Hematopoietic multipotent progenitor cell treated with erythropoietin and hydrocortisone succinate and interleukin-3 and kit ligand, for 4 days (in vitro differentiated cells): ENCODE results near the gene AMELY.
A peak's percentile ranks its signal among the peaks of the same experiment; 100 is the strongest.
"Not testable (repeated sequence)": the region's sequence is repeated elsewhere in the genome, so short reads cannot be mapped to it uniquely, and the experiment has no call there.

Experiments used
- DNase-seq: peaks from one replicate; pipeline ENCODE4 v3.0.0-alpha.2; 2015

The AMELY gene, protein sequence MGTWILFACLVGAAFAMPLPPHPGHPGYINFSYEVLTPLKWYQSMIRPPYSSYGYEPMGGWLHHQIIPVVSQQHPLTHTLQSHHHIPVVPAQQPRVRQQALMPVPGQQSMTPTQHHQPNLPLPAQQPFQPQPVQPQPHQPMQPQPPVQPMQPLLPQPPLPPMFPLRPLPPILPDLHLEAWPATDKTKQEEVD

DNA sequence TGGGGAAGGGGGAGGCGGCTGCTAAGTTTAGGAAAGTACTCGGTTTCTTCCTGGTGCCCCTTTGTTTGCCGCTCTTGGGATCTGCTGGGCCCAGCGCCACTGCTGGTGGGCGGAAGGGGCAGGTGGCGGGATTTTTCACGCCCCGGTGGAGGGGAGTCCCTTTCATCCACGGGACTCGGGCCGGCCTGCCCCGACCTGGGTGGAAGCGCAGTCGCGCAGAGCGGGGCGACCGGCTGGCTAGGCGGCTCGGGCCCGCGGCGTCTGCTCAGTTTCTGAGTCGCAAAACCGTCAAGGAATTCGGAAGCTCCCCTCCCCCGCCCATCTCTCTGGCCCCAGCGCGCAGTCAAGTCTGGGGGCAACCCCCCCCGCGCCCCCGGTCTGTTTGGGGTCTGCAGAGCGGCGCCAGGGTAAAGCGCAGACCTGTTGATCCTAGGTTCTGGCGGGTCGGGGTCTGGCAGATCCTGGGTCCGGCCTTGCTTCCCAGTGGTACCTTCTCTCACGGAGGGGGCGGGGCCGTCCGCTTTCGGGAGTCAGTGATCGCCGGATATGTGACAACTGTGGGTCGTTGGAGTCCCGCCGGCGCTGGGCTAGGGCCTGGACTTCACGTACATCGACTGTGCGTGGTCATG lies at the start of gene AMELY:
AMELY (minus strand) TSS at position 500 of the 629 bp plus-strand sequence. CDS start 39,144 bp downstream, outside the sequence.
- DNase-seq, result no peak

DNA sequence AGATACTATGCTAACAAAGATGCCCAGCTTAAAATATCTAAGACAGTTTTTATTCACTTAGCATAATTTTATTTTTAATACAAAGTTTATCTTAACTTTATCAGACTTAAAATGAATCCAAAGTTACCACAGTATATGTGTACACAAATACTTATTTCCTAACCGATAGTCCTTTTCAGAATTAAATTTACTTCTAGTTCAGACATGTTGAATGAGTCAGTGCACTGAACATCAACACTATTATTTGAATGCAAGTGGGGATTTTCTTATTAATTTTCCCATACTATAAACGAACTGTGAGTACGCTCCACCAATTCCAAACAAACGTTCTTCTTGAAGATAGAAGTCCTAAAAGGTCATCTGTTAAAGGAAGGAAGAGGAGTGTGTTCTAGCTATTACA lies 38.4 kb upstream of the AMELY start:
- DNase-seq, result no peak

DNA sequence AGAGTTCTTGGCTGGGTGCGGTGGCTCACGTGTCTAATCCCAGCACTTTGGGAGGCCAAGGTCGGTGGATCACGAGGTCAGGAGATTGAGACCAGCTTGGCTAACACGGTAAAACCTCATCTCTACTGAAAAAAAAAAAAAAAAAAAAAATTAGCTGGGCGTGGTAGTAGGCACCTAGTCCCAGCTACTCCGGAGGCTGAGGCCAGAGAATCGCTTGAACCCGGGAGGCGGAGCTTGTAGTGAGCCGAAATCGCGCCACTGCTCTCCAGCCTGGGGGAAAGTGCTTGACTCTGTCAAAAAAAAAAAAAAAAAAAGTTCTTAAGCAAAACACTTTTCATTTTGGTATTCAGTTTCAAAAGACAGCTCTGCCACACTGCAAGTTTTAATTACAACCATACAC lies 36.8 kb upstream of the AMELY start:
- DNase-seq, result no peak

DNA sequence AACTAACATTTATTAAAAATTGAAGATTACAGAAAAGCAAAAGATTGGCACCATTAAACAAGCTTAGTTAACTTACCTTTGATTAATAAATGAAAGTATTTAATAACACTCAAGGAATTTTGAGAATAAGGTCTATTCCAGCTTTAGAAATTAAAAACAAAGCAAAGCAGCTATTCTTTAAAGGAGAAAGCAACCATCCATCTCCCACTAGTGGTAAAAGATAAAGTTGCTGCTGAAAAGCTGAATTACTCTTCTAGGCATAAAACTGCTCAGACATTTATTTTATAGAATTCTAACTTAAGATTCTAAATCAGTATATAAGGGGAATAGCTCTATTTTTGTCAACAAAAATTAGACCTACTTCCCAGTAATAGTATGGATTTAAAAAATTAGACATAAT lies 36.1 kb upstream of the AMELY start:
- peak; percentile 3 for DNase-seq

DNA sequence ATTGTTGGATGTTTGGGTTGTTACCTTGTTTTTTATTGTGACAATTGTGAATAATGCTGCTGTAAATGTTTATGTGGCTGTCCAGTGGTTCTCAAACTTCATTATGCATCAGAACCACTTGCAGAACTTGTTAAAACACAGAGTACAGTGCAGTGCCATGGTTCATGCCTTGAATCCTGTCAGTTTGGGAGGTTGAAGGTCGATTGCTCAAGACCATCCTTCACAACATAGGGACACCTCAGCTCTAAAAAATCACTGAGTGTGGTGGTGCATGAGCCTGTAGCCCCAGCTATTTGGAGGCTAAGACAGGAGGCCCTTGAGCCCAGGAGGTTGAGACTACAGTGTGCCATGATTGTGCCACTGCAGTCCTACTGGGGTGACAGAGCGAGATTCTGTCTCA lies 23.9 kb upstream of the AMELY start:
- no peak for DNase-seq

DNA sequence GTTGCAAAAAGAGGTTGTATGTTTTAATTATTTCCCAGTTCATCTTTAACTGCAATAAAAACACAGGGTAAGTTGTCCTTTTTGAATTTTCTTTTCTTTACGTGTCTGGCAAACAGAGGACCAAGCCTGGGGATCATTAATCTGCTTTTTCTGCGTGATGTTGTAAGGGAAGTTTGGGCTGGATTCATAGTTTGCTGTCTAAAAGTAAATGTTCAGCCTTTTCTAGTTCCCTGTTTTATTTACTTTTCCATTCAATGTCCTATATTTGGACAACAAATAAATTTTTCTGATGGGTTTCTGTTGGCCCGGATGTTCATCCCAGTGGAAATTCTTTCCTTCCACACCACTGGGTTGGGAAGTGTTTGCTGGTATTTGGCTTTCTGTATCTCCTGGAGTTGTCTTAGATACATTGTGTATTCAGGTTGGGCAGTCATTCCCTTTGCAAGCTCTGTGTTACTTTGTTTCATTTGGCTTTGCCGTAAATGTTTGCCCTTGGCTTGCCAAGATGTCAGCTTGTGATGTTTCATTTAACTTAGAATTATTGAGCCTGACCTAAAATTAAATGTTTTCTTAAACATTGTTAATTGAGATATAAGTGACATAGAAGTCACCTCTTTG lies 20.3 kb upstream of the AMELY start:
- no peak for DNase-seq

DNA sequence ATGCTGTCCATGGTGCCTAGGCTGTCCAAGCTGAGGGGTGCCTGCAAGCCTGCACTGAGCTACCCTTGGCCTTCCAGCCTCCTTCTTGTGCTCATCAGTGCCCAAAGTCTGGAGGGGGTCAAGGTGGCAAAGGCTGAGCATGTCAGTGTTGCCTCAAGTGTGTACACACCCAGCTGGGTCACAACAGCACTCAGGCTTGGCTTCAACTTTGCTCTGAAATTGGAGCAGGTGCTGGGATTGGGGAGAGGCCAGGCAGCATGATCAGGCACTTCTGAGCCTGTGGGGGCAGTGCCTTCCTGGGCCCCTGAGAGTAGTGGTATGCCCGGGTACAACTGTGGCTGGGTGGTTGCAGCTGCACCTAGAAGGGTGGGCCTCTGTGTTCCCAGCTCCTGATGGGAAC lies 17.7 kb upstream of the AMELY start:
- DNase-seq, result no peak

DNA sequence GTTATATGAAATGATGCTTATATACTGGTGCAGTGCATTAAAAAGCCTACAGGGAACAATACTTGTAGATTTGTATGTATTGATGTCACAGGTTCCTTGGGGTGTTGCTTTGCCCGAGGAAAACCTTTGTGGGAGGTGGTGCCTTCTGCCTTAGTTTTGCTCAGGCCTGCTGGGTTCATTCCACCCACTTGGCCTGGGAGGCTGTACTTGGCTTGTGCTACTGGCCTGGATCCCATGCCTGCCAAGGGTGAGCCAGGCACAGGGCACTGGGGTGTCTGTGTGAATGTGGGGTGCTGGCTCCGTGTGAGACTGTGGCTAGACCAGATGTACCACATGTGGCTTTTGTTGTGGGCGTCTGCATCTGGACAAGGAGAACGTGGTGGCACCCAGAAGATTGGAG lies 16.7 kb upstream of the AMELY start:
- DNase-seq, result no peak

DNA sequence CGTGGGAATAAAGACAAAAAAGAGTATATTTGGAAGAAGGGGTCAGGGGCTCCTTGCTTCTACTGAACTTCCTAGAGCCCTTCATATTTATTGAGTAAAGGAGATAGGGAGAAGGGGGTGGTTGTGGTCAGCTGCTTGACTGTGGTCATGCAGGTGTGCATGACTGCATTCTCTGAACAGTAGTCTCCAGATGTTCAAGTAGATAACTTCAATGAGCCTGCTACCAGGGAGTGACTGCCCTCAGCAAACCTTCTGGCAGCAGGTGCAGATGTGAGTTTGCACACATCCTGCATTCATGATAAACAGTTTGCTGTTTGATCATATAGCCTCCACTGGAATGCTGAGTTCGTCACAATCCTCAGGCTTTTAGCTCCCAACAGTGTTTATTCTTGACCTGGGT lies 9.5 kb upstream of the AMELY start:
- no peak for DNase-seq

DNA sequence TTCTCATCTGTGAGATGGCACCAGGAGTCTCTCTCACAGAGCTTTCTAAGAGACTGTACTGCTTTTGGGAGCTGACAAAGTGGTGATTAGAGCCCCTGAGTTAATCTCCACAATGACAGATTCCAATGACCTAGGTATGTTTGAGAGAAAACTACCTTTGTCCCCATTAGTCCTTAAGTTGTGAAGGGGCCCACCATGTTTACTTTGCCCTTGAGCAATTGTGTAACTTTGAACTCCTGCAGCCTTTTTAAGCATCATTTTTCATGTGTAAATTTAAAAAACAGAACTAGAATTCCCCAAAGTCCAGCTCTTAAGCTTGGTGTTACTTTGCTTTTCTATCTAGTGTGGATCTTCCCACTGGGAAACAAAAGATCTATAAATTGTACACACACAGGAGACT lies 1.8 kb upstream of the AMELY start:
- DNase-seq, result no peak

DNA sequence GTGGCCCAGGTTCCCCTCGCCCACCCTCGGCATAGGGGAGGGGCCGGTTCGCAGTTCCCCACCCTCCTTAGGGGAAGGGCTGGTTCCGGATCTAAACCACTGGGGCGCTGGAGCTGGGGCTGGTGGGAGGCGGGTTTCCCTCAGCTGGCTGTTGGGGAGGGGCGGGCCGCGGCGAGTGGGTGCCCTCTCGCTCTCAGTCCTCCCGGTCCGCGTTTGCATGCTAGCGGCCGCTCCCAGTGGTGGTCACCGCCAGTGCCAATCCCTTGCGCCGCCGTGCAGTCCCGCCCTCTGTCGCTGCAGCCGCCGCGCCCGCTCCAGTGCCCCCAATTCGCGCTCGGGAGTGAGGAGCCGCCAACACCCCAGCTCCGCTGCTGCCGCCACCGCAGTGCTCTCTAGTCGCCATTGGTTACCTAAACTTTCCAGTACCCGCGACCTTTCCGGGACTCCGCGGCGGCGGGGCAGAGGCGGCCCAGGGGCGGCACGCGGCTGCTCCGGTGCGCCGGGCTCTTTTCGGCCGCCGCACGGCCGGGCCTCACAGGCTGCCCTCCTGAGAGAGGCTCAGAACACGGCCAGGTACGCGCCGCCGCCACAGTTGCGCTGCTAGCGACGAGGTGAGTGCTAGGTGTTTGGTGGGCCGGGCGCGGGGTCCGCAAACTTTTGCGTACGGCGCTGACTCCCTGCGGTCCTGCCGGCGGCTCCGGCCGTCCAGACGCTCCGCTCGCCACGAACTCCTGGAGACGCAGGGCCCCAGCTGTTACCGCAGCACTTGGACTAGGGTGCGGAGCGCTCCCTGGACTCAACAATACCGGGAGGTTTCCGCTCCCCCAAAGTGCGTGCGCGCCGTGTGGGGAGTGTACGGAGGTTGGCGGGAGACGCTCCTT lies 940 bp downstream of the AMELY start, which contains the start of gene TBL1Y:
TBL1Y (plus strand) TSS at position 326 of the 881 bp plus-strand sequence. CDS start 114,388 bp downstream, outside the sequence.
- DNase-seq, result peak; percentile 2

DNA sequence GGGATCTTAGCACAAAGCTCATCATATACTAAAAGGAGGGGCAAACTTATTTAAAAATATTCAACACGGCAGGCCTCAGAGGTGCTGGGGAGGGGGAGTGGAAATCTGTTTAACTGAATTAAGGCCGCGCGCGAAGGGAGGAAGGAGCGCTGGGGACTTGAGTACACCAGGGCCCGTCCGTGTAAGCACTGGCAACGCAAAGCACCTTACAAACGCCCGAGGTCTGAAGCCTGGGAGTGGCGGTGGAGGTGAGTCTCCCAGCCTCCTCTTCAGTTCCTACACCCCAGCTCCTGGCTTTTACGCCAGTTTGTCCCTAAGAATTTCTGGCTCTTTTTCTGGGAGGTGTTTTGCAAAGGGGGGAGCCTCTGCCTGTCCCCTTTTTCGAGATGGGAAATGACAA lies 1.7 kb downstream of the AMELY start:
- no peak for DNase-seq

DNA sequence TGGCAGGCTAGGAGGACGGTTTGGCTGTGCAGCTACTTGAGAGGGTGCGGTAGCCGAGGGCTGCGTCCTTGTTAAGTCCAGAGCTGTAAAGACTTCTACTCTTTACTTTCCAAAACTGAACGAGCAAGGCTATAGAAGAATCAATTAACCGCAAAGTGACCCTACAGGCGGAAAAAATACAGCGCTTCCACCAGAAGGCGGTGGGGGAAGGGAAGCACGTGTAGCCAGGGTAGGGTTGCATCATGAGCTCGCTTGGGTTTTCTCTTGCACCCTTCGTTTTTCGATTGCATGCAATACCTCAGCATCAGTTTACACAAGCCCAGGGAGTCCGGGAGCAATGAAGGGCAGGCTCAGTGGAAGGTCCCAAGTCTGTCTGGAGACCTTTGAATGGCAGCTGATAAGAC lies 2.4 kb downstream of the AMELY start:
- peak; percentile 45 for DNase-seq

DNA sequence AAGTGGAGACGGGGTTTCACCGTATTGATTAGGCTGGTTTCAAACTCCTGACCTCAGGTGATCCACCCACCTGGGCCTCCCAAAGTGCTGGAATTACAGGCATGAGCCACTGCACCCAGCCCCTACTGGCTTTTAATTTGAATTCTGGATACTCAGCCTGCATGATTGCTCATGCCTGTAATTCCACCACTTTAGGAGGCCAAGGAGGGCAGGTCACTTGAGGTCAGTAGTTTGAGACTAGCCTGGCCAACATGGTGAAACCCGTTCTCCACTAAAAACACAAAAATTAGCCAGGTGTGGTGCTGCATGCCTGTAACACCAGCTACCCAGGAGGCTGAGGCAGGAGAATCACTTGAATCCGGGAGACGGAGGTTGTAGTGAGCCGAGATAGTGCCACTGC lies 3.5 kb downstream of the AMELY start:
- DNase-seq, result not testable (repeated sequence)

DNA sequence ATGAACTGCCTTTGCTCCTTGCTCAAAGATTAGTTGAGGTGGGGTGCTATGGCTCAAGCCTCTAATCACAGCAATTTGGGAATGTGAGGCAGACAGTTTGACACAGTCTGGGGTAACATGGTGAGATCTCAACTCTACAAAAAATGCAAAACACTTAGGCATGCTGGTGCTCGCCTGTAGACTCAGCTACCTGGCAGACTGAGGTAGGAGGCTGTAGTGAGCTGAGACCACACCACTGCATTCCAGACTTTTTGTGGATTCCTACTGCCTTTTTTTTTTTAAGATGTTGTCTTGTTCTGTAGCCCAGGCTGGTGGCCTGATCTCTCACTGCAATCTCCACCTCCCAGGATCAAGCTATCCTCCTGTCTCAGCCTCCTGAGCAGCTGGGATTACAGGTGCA lies 4.0 kb downstream of the AMELY start:
- DNase-seq, result no peak

DNA sequence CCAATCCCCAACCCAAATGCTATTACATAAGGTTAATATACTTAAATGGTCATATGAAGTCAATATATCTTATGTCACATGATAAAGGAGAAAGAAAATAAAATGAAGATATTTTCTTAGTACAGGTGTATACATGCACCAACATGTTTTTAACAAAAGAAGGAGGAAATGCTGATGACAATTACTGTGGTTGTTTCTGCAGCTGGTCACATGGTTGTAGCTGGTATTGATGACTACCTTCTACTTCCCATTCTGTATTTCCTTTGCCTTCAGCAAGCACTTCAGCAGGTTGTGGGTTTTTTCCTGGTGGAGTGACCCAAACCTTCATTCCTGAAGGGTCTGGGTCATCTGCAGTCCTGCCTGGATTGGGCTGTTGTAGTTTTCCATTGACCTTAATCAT lies 9.4 kb downstream of the AMELY start:
- not testable (repeated sequence) for DNase-seq

DNA sequence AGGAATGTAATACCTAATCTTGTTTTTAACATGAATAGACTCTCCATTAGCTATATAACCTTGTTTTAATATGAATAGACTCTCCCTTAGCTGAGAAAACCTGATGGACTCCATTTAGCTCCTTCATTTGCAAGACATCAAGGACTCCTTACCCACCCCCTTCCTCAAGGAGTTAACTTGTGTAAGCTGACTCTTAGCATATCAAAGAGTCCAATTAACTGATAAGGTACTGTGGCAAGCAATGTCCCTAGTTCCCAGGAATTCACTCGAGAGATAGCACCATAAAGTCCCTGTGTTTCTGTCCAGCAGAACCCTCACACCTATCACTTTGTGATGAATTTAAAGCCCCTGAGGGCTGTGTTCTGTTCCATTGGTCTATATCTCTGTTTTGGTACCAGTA lies 16.3 kb downstream of the AMELY start:
- no peak for DNase-seq

DNA sequence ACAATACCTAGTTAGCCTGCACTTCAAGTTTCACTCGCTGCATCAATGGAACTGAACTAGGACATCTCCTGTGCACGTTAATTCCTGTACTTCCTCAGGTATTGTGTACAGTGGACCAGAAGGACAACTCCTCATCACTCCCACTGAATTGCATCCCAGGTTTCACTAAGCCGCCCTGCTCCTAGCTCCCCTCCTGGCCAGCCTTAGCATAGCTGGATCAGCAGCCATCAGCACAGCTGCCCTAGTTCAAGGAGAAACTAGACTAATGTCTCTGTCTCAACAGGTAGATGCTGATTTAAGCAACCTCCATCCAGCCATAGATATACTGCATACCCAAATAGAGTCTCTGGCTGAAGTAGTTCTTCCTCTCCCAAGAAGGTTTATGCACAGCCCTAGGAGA lies 17.1 kb downstream of the AMELY start:
- DNase-seq, result no peak

DNA sequence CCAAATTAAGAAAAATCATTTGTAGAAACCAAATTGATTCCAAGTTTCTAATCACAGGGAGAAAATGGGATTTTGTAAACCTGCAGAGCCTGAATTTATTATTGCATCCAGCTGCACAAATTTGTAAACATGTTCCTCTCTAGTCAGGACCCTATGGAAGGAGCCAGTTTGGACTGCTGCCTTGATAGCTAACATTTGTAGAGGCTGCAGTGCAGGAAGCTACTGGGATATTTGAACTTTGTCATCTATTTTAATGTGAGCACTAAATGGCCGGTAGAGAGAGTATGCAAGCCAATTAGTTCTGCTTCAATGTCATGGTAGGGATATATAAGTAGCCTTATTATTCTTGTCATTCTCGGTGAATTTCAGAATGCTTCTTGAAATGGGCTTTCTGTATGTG lies 62.2 kb downstream of the AMELY start:
- DNase-seq, result no peak

DNA sequence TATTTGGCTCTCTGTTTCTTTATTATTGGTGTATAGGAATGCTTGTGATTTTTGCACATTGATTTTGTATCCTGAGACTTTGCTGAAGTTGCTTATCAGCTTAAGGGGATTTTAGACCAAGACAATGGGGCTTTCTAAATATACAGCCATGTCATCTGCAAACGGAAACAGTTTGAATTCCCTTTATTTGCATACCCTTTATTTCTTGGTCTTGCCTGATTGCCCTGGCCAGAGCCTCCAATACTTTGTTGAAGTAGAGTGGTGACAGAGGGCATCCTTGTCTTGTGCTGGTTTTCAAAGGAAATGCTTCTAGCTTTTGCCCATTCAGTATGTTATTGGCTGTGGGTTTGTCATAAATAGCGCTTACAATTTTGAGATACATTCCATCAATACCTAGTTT lies 68.9 kb downstream of the AMELY start:
- DNase-seq, result not testable (repeated sequence)
